DOHH2 (cell line): ENCODE results near the gene CLIC5.

Experiments used
- H3F3A ChIP-seq: fragments of 200-600 bp; sonication (generic), shearing (Covaris generic); 2 replicates; pipeline ENCODE4 v1.6.0; 2016; ENCODE audit warnings: antibody characterized with exemption, mild to moderate bottlenecking; ENCODE audit not compliant: control insufficient read depth, insufficient read depth
- H3K27ac ChIP-seq: fragments of 200-600 bp; sonication (generic); 2 replicates; pipeline ENCODE4 v1.5.1; 2014; ENCODE audit warnings: low read depth, mild to moderate bottlenecking, low read length, moderate library complexity
- H3K27me3 ChIP-seq: fragments of 200-600 bp; sonication (generic); 2 replicates; pipeline ENCODE4 v1.6.1; 2014; ENCODE audit warnings: mild to moderate bottlenecking, low read length, mixed read lengths; ENCODE audit not compliant: control insufficient read depth
- H3K36me3 ChIP-seq: fragments of 200-600 bp; sonication (generic); 2 replicates; pipeline ENCODE4 v1.6.1; 2014; ENCODE audit warnings: mild to moderate bottlenecking, low read length, moderate library complexity, mixed read lengths; ENCODE audit not compliant: control insufficient read depth
- H3K4me1 ChIP-seq: fragments of 200-600 bp; sonication (generic); 2 replicates; pipeline ENCODE4 v1.6.1; 2014; ENCODE audit warnings: mild to moderate bottlenecking, low read length, mixed read lengths; ENCODE audit not compliant: control insufficient read depth
- H3K4me2 ChIP-seq: fragments of 200-600 bp; sonication (generic); 2 replicates; pipeline ENCODE4 v1.6.0; 2014; ENCODE audit warnings: mild to moderate bottlenecking, low read length, moderate library complexity
- H3K4me3 ChIP-seq: fragments of 200-600 bp; sonication (generic); 2 replicates; pipeline ENCODE4 v1.5.1; 2014; ENCODE audit warnings: mild to moderate bottlenecking, low read length, mixed read lengths
- H3K79me2 ChIP-seq: fragments of 200-600 bp; sonication (generic); 2 replicates; pipeline ENCODE4 v1.6.1; 2014; ENCODE audit warnings: mild to moderate bottlenecking, low read length, mixed read lengths; ENCODE audit not compliant: control insufficient read depth
- H3K9me2 ChIP-seq: fragments of 200-600 bp; sonication (generic); replicated peaks from 2 replicates; pipeline ENCODE4 v1.6.1; 2014; ENCODE audit warnings: mild to moderate bottlenecking, low read length, mixed read lengths; ENCODE audit not compliant: control insufficient read depth
- H3K9me3 ChIP-seq: fragments of 200-600 bp; sonication (generic); 2 replicates; pipeline ENCODE4 v1.6.1; 2014; ENCODE audit warnings: antibody characterized with exemption, low read length, mixed read lengths; ENCODE audit not compliant: control insufficient read depth, insufficient read depth
- H4K20me1 ChIP-seq: fragments of 200-600 bp; sonication (generic); 2 replicates; pipeline ENCODE4 v1.6.0; 2014; ENCODE audit warnings: low read depth, mild to moderate bottlenecking, antibody characterized with exemption, low read length, moderate library complexity; ENCODE audit not compliant: control insufficient read depth, insufficient read depth
- CTCF ChIP-seq: fragments of 200-600 bp; sonication (generic); IDR thresholded peaks from one replicate; pipeline ENCODE4 v1.5.1; 2014; ENCODE audit warnings: antibody characterized with exemption, mild to moderate bottlenecking, low read depth, low read length; ENCODE audit not compliant: poor library complexity, severe bottlenecking
- EZH2phosphoT487 ChIP-seq: fragments of 200-600 bp; sonication (generic); IDR thresholded peaks from 2 replicates; pipeline ENCODE4 v1.6.1; 2017; ENCODE audit warnings: borderline replicate concordance, mild to moderate bottlenecking, antibody characterized with exemption, low read length, moderate library complexity, mixed read lengths

The CLIC5 gene

GRCh38 chr6:45967363-45967762, 48.3 kb downstream of the CLIC5 start:
- no peak for TF ChIP-seq CTCF
- TF ChIP-seq EZH2phosphoT487, result no peak
- Histone ChIP-seq H4K20me1 (no peaks in the 10 kb centered on the region), H3K27me3 (no peaks in the 10 kb centered on the region), H3K4me1 (0 out of 2 replicates have a peak, but pooled peaks cover 3% of the 10 kb centered on the region), H3K27ac (no peak overlapping the region), H3K36me3 (no peaks in the 10 kb centered on the region), H3K9me2 (no peaks in the 10 kb centered on the region), H3K9me3 (no peaks in the 10 kb centered on the region), H3K4me3 (no peak overlapping the region), H3K79me2 (no peaks in the 10 kb centered on the region), H3F3A (no peaks in the 10 kb centered on the region), H3K4me2 (no peak overlapping the region)

GRCh38 chr6:45966797-45967196, 48.9 kb downstream of the CLIC5 start:
- Histone ChIP-seq H3K36me3 (no peaks in the 10 kb centered on the region), H3F3A (no peaks in the 10 kb centered on the region), H3K27me3 (no peaks in the 10 kb centered on the region), H3K4me1 (0 out of 2 replicates have a peak, but pooled peaks cover 3% of the 10 kb centered on the region), H3K9me3 (no peaks in the 10 kb centered on the region), H3K4me2 (no peak overlapping the region), H4K20me1 (no peaks in the 10 kb centered on the region), H3K27ac (no peak overlapping the region), H3K9me2 (no peaks in the 10 kb centered on the region), H3K4me3 (no peak overlapping the region), H3K79me2 (no peaks in the 10 kb centered on the region)
- TF ChIP-seq CTCF, result no peak
- TF ChIP-seq EZH2phosphoT487, result no peak

GRCh38 chr6:45966340-45966739, 49.3 kb downstream of the CLIC5 start:
- no peaks in the 10 kb centered on the region for H3K27me3 ChIP-seq
- no peaks in the 10 kb centered on the region for H3K79me2 ChIP-seq
- no peaks in the 10 kb centered on the region for H4K20me1 ChIP-seq
- no peak overlapping the region for H3K4me3 ChIP-seq
- no peak overlapping the region for H3K4me2 ChIP-seq
- no peaks in the 10 kb centered on the region for H3K9me3 ChIP-seq
- no peaks in the 10 kb centered on the region for H3K36me3 ChIP-seq
- TF ChIP-seq EZH2phosphoT487 (no peak), CTCF (no peak)
- H3K4me1 ChIP-seq, result 0 out of 2 replicates have a peak, but pooled peaks cover 3% of the 10 kb centered on the region
- no peak overlapping the region for H3K27ac ChIP-seq
- H3F3A ChIP-seq, result no peaks in the 10 kb centered on the region
- no peaks in the 10 kb centered on the region for H3K9me2 ChIP-seq
